ENCODE results near the gene RALGAPB.
A peak's percentile ranks its signal among the peaks of the same experiment; 100 is the strongest.
"Not testable (repeated sequence)": the region's sequence is repeated elsewhere in the genome, so short reads cannot be mapped to it uniquely, and the experiment has no call there.

RALGAPB gene

DNA sequence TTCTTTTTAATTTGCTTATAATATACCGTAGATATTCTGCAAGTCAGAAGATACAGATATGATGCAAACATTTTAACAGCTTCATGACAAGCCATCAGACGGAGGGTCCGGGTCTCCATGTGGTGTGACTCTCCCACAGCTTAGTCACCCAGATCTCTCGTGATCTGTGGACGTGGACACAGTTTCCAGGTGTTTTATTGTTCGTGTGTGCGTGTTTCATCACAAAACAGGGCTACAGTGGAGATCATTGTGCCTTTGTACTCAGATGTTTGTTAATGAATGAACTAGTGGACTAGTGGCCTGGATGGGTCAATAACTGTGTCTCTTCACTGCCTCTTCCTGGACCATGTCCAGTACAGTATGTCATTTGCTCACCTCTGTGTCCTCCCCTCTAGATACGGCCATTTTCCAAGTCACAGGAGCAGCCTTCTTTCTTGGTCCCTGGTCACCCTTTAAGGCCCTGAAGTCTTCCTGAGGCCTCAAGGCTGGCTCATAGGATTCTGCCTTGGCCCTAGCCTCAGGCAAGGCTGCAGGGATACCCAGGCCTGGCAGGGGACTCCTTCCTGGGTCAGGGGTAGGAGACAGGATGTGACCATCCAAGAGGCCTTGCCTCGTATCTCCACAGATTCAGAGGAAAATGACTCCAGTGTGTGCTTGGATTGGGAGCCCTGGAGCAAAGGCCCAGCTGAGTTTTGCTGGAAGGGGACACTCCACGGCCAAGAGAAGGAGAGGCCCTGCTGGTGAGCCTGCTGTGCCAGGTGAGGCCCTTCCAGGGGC is 112.9 kb downstream of the RALGAPB start:
- DNase-seq (ENCODE audit: low read depth in 3 of 3): no peak

DNA sequence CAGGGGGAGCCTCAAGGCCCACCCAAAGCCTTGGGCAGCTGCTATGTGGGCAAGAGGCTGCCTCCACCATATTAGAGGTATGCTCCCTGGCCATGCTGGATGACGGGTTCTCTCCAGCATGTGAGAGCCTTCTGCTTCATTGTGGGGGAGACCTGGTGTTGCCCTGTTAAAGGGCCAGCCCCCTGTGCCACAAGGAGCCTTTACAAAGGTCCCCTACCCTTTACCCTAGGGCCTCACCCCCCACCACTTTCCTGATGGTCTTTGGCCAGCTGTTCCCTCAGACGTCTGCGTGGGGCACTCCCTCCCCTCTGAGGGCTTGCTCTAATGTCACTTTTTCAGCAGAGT is 113.5 kb downstream of the RALGAPB start:
- DNase-seq (ENCODE audit: low read depth in 3 of 3): no peak

DNA sequence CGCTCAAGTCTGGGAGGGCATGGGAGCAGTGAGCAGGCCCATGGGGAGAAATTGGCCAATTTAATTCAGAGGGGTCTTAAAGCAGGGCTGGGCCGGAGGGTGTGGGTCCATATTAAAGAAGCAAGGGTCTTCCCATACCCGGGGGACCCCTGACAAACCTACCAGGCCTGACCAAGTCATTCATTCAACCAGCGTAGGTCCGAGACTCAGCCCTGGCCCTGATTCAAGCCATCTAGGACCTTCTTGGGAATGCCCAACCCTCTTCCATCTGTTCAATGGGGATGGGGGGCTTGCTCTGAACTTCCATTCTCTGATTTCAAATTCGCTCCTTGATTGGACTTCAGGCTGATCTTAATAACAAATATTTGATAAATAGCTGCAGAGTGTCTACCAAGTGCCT is 115.7 kb downstream of the RALGAPB start:
- no peak for DNase-seq (ENCODE audit: low read depth in 3 of 3)

DNA sequence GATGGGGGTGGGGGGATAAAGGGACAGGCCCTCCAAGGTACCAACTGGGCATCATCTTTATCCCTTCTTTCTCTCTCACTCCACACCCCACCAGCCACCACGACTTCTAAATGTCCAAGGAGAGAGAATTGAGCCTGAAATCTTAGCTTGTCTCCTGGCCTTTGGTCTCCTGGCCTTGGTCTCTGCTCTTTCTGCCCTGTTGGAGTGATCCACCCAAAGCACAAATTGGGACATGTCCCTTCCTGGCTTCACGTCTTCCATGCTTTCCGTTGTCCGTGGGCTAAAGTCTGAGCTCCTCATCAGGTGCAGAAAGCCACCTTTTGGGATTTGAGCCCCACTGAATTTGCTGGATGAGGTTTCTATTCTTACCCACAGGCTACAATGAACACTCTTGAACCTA is 116.7 kb downstream of the RALGAPB start:
- no peak for DNase-seq (ENCODE audit: low read depth in 3 of 3)

DNA sequence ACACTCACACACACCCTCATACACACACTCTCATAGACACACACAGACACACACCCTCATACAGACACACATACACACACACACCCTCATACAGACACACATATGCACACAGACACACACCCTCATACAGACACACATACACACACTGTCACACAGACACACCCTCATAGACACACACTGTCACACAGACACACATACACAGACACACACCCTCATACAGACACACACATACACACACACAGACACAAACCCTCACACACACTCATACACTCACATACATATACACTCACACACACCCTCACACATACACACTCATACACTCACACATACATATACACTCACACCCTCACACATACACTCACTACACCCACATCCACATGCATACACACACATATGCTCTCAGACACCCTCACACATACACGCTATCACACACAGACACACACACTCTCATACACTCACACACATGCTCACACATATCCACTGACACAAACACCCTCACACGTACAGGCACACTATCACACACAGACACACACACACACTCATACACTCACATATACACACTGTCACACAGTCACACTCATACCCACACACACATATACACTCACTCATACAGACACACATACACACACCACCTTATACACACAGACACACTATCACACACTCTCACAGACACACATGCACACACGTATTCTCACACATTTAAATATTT is 117.5 kb downstream of the RALGAPB start:
- DNase-seq (ENCODE audit: low read depth in 3 of 3): no peak

GRCh38 chr20:38590676-38591473 is 118.2 kb downstream of the RALGAPB start:
- no peak for DNase-seq (ENCODE audit: low read depth in 3 of 3)

DNA sequence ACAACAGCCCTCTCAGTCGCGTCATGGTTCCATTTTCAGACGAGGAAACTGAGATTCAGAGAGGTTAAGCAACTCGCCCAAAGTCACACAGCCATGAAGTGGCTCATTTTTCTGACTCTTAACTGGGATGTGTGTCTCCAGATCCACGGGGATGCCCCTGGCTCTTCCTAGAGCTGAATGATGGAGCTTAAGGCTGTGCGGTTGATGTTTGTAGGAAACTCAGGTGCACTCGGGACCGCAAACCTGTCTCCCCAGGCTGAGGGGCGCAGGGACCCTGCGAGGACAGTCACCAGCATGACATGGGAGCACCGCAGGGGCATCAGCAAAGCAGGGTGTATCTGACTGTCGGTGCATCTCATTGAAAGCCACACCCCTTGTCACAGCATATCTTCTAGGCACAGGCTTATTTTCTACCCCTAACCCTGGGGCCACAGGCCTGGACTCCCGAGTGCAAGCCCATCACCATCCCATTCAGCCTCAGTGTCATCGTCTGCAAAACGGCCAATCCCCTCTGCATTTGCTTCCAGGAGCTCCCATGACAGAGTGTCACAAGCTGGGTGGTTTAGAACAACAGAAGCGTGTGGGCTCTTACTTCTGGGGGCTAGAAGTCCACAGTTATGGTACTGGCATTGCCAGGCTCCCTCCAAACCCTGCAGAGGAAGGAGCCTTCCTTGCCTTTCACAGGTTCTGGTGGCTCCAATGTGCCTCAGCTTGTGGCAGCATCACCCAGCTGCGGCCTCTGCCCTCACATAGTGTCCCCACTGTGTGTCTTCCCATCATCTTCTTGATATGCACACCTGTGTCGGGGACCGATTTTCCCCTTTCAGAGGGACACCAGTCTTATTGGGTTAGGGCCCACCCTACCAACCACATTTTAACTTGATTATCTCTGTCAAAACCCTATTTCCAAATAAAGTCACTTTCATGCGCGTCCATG is 119.1 kb downstream of the RALGAPB start:
- no peak for DNase-seq (ENCODE audit: low read depth in 3 of 3)

DNA sequence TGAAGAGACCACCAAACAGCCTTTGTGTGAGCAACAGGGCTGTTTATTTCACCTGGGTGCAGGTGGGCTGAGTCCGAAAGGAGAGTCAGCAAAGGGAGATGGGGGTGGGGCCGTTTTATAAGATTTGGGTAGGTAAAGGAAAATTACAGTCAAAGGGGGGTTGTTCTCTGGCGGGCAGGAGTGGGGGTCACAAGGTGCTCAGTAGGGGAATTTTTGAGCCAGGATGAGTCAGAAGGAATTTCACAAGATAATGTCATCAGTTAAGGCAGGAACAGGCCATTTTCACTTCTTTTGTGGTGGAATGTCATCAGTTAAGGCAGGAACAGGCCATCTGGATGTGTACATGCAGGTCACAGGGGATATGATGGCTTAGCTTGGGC is 119.8 kb downstream of the RALGAPB start:
- not testable (repeated sequence) for DNase-seq (ENCODE audit: low read depth in 3 of 3)

DNA sequence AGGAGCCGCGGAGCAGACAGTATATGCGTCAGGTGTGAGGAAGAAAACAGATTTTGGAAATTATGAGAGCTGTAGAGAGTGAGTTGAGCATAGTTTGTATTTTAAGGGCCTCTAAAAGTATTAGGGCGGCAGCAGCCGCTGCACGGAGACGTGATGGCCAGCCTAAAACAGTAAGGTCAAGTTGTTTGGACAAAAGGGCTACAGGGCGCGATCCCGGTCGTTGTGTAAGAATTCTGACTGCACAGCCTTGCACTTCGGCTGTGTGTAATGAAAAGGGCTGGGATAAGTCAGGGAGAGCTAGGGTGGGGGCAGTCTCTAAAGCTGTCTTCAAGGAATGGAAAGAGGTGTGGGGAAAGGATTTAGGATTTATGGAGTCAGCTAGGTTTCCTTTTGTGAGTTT is 121.6 kb downstream of the RALGAPB start:
- not testable (repeated sequence) for DNase-seq (ENCODE audit: low read depth in 3 of 3)

DNA sequence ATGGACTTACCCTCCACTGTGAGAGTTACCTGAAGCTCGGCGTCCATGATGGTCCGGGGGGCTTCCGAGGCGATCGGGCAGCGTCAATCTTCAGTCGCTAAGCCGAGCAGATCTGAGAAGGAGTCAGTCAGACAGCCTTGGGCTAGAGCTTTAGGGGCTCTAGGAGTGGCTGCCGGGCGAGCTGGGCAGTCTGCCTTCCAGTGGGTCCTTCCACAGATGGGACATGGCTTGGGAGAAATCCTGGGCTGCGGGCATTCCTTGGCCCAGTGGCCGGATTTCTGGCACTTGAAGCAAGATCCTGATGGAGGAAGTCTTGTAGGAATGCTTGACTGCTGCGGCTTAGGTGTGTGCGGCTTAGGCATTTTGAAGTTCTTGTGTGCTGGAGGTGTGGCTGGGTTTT is 123.2 kb downstream of the RALGAPB start:
- DNase-seq (ENCODE audit: low read depth in 3 of 3): not testable (repeated sequence)

DNA sequence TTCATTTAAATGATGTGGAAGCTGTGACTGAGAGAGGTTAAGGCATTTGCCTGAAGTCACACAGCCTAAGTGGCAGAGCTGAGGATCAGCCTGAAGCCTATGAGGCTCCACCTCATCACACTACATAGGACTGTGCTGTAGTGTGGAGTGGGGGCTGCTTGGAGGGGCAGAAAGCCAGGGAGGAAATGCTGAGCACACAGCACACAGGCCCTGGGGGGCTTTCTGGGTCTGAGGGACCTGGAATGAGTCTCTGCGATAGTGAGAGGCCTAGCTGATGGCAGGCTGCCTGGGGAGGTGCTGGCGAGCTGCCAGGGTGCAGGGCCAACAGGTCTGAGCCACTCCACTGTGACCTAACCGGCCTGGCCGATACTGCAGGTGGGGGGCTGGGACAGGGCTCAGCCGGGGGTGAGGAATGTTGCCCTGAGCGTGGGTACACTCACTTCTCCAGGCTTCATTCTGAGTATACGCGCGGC is 126.8 kb downstream of the RALGAPB start:
- no peak for DNase-seq (ENCODE audit: low read depth in 3 of 3)

- no peak for DNase-seq (ENCODE audit: low read depth in 3 of 3)
Observed at GRCh38 chr20:38600057-38600456, 127.4 kb downstream of the RALGAPB start.

- peak in 1 of 3 experiments; percentile 30 for DNase-seq (ENCODE audit: low read depth in 3 of 3)
Observed at GRCh38 chr20:38601216-38602184, 128.9 kb downstream of the RALGAPB start, which contains the start of gene ARHGAP40. Gene ARHGAP40, plus strand, starts transcription at chr20:38601809.

DNA sequence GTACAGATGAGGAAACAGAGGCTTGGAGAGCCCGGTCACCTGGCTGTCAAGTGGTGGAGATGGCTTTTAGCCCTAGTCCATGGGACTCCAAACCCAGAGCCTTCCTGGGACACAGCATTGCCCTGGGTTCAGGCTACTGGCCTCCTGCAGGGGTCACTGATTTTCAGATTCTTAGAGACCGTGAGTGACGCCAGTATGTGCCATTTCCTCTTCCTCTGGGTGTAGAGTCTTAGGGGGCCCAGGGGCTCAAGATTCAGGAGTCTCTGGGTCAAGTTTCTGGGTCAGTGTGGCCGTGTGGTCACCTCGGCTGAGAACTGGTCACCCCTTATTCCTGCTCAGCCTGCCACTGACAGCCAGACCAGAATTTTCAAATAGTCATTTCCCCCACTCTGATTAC is 129.5 kb downstream of the RALGAPB start:
- DNase-seq (ENCODE audit: low read depth in 3 of 3): no peak

GRCh38 chr20:38603286-38603685 is 130.6 kb downstream of the RALGAPB start:
- no peak for DNase-seq (ENCODE audit: low read depth in 3 of 3)

DNA sequence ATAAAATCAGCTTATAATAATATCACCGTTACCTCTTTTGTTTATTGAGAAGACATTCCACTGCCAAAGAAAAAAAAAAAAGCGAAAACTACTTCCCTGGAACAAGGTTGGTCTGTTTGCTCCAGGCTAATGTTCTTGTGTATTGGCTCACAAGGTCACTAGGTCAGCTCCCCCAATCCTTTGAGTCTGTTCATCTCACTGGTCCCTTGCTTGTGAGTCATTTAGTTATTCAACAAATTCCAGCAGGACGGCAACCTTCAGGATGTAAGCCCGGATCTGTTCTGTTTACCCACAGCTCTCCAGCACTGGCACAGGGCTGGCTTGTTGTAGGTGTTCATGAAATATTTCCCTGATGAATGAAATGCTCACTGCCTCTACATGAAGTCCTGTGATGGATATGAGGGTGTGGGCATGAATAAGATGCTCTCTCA is 132.2 kb downstream of the RALGAPB start:
- no peak for DNase-seq (ENCODE audit: low read depth in 3 of 3)

DNA sequence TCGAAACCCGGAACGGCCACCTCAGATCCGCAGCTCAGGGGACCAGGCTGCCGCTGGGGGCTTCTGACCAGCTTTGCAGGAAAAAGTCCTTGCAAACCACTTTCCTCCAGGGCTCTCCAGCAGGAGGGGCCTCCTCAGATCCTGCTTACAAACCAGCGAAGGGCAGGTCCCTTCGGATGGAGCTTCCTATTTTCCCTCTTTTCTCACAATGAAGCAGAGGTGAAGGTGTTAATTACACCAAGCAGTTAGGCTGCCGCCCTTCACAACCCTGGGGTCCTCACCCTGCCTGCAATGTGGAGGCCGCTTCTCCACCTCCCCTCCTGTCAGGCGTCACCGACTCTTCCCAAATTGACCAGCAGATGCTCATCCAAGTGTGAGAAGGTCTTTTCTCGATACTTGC is 134.7 kb downstream of the RALGAPB start:
- no peak for DNase-seq (ENCODE audit: low read depth in 3 of 3)

GRCh38 chr20:38608188-38608587 is 135.5 kb downstream of the RALGAPB start:
- DNase-seq (ENCODE audit: low read depth in 3 of 3): no peak

DNA sequence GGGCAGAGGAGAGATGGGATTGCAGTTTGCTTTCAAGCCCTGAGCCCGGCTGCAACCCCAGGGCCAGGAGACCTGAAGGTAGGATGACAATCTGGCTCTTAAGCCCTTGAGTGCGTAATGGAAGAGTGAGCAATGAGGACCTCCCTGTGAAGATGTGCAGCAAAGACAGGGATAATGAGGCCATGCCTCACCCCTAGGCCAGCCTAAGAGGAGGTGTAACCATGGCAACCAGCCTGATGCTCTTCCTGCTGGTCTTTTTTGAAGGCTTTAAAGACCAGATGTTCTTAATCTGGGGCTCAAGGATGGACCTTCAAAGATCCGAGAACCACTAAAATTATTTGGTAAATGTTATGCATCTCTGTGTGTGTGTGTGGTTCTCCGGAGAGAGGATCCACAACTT is 137.2 kb downstream of the RALGAPB start:
- no peak for DNase-seq (ENCODE audit: low read depth in 3 of 3)

DNA sequence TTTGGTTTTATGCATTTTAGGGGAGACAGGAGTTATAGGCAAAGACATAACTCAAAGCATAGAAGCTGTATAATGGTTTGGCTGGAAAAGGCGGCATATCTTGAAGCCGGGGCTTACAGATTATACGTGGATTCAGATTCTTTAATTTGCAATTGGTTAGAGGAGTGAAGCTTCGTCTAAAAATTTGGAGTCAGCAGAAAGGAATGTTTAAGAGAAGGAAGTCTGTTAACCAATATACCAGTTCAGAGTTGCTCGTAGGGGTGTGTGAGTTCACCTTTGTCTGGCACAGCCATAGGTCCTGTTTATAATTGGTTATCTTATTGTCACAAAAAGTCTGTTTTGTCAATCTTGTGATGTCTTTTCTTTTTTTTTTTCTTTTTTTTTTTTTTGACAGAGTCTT is 137.9 kb downstream of the RALGAPB start:
- DNase-seq (ENCODE audit: low read depth in 3 of 3): no peak
